Activated T-helper 2 cell treated with anti-CD3 and anti-CD28 coated beads, Interferon-gamma antibody, Interleukin-2, Interleukin-4, amounts not matched to agents 10 μg/mL and 5 μg/mL and 100 μg/mL, durations not matched to agents 14 hours and 24 hours and 36 hours (primary cell): Measurements from ENCODE around the gene RHCE. TPM values are rescaled to one million over a fixed set of nuclear protein-coding genes. Genes with fewer than 3 reads are reported as not detected.
"Not testable (repeated sequence)": the region's sequence is repeated elsewhere in the genome, so short reads cannot be mapped to it uniquely, and the experiment has no call there.

ENCODE experiments used
- DNase-seq: peaks from one replicate; pipeline ENCODE4 v3.0.0; 2021; ENCODE audit warnings: low spot score
- H3K27ac Mint-ChIP-seq: one replicate; pipeline ENCODE4 v1.8.0; 2021; ENCODE audit warnings: mixed read lengths
- H3K27me3 Mint-ChIP-seq: one replicate; pipeline ENCODE4 v1.8.0; 2021; ENCODE audit warnings: low read depth, mixed read lengths
- H3K36me3 Mint-ChIP-seq: one replicate; pipeline ENCODE4 v1.8.0; 2021; ENCODE audit warnings: low read depth, mixed read lengths
- H3K4me1 Mint-ChIP-seq: one replicate; pipeline ENCODE4 v1.8.0; 2021; ENCODE audit warnings: low read depth, mixed read lengths
- H3K4me3 Mint-ChIP-seq: one replicate; pipeline ENCODE4 v1.8.0; 2021; ENCODE audit warnings: low read depth, mild to moderate bottlenecking, moderate library complexity, mixed read lengths
- H3K9me3 Mint-ChIP-seq: one replicate; pipeline ENCODE4 v1.8.0; 2021; ENCODE audit warnings: mixed read lengths
- intact Hi-C: fragments of 100-400 bp; cut with micrococcal nuclease; formaldehyde crosslinking; loops from one replicate; pipeline ENCODE4 v1.15.1; 2023
- total RNA-seq: library from RNA; stranded (reverse); gene quantifications from 2 replicates; pipeline ENCODE4 v1.2.3, GENCODE V29; 2022

Gene RHCE
- total RNA-seq, 1 donor from 2014 or later: 0.25 TPM

- H3K36me3 Mint-ChIP-seq: peaks cover 59% of the 10 kb centered on the region
These were observed 77.8 kb downstream of the RHCE start for GRCh38 chr1:25342846-25343245.

GRCh38 chr1:25341746-25342145 lies 78.9 kb downstream of the RHCE start:
- Mint-ChIP-seq H3K4me1 (peaks cover 27% of the 10 kb centered on the region), H3K9me3 (no peaks in the 10 kb centered on the region), H3K27me3 (no peaks in the 10 kb centered on the region), H3K4me3 (no peak overlapping the region), H3K36me3 (peaks cover 54% of the 10 kb centered on the region), H3K27ac (no peak overlapping the region)
- no peak for DNase-seq
- intact Hi-C loops: no loop called here

More at GRCh38 chr1:25342846-25343245, 77.8 kb downstream of the RHCE start:
- H3K4me1 Mint-ChIP-seq: peaks cover 26% of the 10 kb centered on the region
- H3K27me3 Mint-ChIP-seq: no peaks in the 10 kb centered on the region
- no peak overlapping the region for H3K4me3 Mint-ChIP-seq
- intact Hi-C loops: no loop called here
- no peak overlapping the region for H3K27ac Mint-ChIP-seq
- no peaks in the 10 kb centered on the region for H3K9me3 Mint-ChIP-seq
- no peak for DNase-seq

GRCh38 chr1:25338986-25339385 lies 81.6 kb downstream of the RHCE start:
- Mint-ChIP-seq H3K27me3 (no peaks in the 10 kb centered on the region), H3K4me1 (peaks cover 32% of the 10 kb centered on the region), H3K9me3 (no peaks in the 10 kb centered on the region), H3K36me3 (peaks cover 50% of the 10 kb centered on the region), H3K27ac (peak overlapping the region; percentile 97), H3K4me3 (peak overlapping the region; percentile 94)
- intact Hi-C loops: loop anchor here (2.0 kb wide), 3 partner anchors 70 to 100 kb away; partner anchors contain the start of gene MACO1
- no peak for DNase-seq

GRCh38 chr1:25338188-25338981 lies 82.2 kb downstream of the RHCE start, which contains the start of gene TMEM50A:
TSS of gene TMEM50A (plus strand) at chr1:25338334. CDS start at chr1:25340487, 2,153 bp downstream.
- peaks cover 50% of the 10 kb centered on the region for H3K36me3 Mint-ChIP-seq
- H3K27me3 Mint-ChIP-seq: no peaks in the 10 kb centered on the region
- H3K9me3 Mint-ChIP-seq: no peaks in the 10 kb centered on the region
- peak within 1 kb of the TSS; percentile 97 for H3K27ac Mint-ChIP-seq
- intact Hi-C loops: loop anchor here (2.0 kb wide), 3 partner anchors 70 to 100 kb away; partner anchors contain the start of gene MACO1
- peaks cover 32% of the 10 kb centered on the region for H3K4me1 Mint-ChIP-seq
- DNase-seq: peak; percentile 94
- H3K4me3 Mint-ChIP-seq: peak within 1 kb of the TSS; percentile 97

- not testable (repeated sequence) for H3K27me3 Mint-ChIP-seq, H3K9me3 Mint-ChIP-seq
- H3K27ac Mint-ChIP-seq: peak overlapping the region; percentile 97
- intact Hi-C loops: loop anchor here (2.0 kb wide), 3 partner anchors 69 to 99 kb away; partner anchors contain the start of gene MACO1
- DNase-seq: peak; percentile 36
- H3K4me1 Mint-ChIP-seq: peaks cover 30% of the 10 kb centered on the region
- H3K4me3 Mint-ChIP-seq: peak overlapping the region; percentile 94
- peaks cover 50% of the 10 kb centered on the region for H3K36me3 Mint-ChIP-seq
These were observed 83.0 kb downstream of the RHCE start for GRCh38 chr1:25337483-25338187.

GRCh38 chr1:25336922-25337354 lies 83.7 kb downstream of the RHCE start:
- peak overlapping the region; percentile 97 for H3K4me3 Mint-ChIP-seq
- H3K9me3 Mint-ChIP-seq, intact Hi-C loops, H3K27me3 Mint-ChIP-seq: not testable (repeated sequence)
- H3K4me1 Mint-ChIP-seq: peaks cover 30% of the 10 kb centered on the region
- peak; percentile 34 for DNase-seq
- peaks cover 51% of the 10 kb centered on the region for H3K36me3 Mint-ChIP-seq
- H3K27ac Mint-ChIP-seq: peak overlapping the region; percentile 88

GRCh38 chr1:25329950-25330349 lies 90.7 kb downstream of the RHCE start:
- DNase-seq, H3K4me3 Mint-ChIP-seq, intact Hi-C loops, H3K27me3 Mint-ChIP-seq, H3K9me3 Mint-ChIP-seq: not testable (repeated sequence)
- Mint-ChIP-seq H3K27ac (peak overlapping the region; percentile 53), H3K4me1 (peaks cover 21% of the 10 kb centered on the region), H3K36me3 (peaks cover 25% of the 10 kb centered on the region)

GRCh38 chr1:25329336-25329735 lies 91.3 kb downstream of the RHCE start:
- DNase-seq, H3K9me3 Mint-ChIP-seq, H3K4me3 Mint-ChIP-seq, intact Hi-C loops, H3K27me3 Mint-ChIP-seq: not testable (repeated sequence)
- Mint-ChIP-seq H3K36me3 (peaks cover 22% of the 10 kb centered on the region), H3K4me1 (peaks cover 18% of the 10 kb centered on the region), H3K27ac (peak overlapping the region; percentile 53)

- intact Hi-C loops, H3K4me3 Mint-ChIP-seq, H3K27me3 Mint-ChIP-seq, DNase-seq, H3K27ac Mint-ChIP-seq, H3K9me3 Mint-ChIP-seq: not testable (repeated sequence)
- H3K4me1 Mint-ChIP-seq: peaks cover 18% of the 10 kb centered on the region
- H3K36me3 Mint-ChIP-seq: peaks cover 17% of the 10 kb centered on the region
These were observed 91.8 kb downstream of the RHCE start for GRCh38 chr1:25328791-25329185.

GRCh38 chr1:25327864-25328790 lies 92.5 kb downstream of the RHCE start:
- H3K9me3 Mint-ChIP-seq, H3K4me3 Mint-ChIP-seq, H3K36me3 Mint-ChIP-seq, H3K27me3 Mint-ChIP-seq, DNase-seq, intact Hi-C loops, H3K27ac Mint-ChIP-seq: not testable (repeated sequence)
- peaks cover 14% of the 10 kb centered on the region for H3K4me1 Mint-ChIP-seq

GRCh38 chr1:25324407-25324806 lies 96.2 kb downstream of the RHCE start:
- H3K36me3 Mint-ChIP-seq, H3K27me3 Mint-ChIP-seq, intact Hi-C loops, H3K27ac Mint-ChIP-seq, H3K4me3 Mint-ChIP-seq, H3K4me1 Mint-ChIP-seq, DNase-seq, H3K9me3 Mint-ChIP-seq: not testable (repeated sequence)

- H3K27ac Mint-ChIP-seq, H3K4me3 Mint-ChIP-seq, H3K4me1 Mint-ChIP-seq, H3K27me3 Mint-ChIP-seq, intact Hi-C loops, DNase-seq, H3K9me3 Mint-ChIP-seq, H3K36me3 Mint-ChIP-seq: not testable (repeated sequence)
These were observed 98.5 kb downstream of the RHCE start for GRCh38 chr1:25322127-25322526.
